ENCODE results near the gene PCIF1.
"Not testable (repeated sequence)": the region's sequence is repeated elsewhere in the genome, so short reads cannot be mapped to it uniquely, and the experiment has no call there.

PCIF1 gene

DNA sequence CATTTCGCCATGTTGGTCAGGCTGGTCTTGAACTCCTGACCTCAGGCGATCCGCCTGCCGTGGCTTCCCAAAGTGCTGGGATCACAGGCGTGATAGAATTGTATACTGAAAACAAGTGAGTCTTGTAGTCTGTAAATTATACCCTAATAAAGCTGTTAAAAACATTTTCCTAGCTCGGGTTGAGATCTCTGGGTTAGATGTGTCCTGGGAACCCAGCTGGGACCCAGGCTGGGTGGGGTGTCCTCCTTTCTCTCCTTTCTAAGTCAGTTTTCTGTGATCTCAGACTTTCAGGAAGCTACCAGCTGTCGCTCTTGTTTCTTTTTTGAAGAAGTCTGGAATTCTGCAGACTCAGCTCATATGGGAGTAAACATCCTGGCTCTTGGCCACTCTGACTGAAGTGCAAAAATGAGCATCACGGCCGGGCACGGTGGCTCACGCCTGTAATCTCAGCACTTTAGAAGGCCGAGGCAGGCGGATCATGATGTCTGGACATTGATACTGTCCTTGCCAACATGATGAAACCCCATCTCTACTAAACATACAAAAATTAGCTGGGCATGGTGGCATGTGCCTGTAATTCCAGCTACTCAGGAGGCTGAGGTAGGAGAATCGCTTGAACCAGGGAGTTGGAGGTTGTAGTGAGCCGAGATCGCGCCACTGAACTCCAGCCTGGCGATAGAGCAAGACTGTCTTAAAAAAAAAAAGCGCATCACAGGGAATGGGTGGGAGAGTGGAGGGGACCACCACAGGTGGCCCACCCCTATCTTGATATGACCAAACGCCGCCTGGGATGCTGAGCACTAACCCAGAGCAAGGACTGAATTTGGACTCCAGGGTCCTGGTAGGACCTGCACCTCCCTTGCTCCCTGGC, 9.9 kb upstream of the PCIF1 start:
- DNase-seq: no peak

DNA sequence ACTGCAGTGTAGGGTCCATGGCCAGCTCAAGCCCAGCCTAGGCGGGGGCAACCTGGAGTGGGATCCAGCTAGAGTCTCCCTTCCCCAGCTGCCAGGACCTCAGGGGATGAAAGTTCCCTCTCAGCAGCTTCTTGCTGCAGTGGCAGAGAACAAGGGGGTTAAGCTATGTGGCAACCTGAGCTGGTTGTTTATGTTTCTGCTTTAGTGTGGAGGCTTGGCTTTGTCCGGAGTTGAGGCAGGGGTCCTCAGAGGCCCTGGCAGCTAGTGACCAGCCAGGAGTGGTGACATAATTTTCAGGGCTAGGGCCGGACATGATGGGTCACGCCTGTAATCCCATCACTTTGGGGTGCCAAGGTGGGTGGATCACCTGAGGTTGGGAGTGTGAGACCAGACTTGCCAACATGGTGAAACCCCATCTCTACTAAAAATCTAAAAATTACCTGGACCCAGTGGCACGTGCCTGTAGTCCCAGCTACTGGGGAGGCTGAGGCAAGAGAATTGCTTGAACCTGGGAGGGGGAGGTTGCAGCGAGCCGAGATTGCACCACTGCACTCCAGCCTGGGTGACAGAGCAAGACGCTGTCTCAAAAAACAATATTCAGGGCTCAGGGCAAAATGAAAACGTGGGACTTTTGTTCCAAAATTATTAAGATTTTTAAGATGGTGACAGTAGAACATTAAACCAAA, 8.5 kb upstream of the PCIF1 start:
- DNase-seq: no peak

GRCh38 chr20:45926731-45927070, 7.8 kb upstream of the PCIF1 start:
- DNase-seq: no peak

DNA sequence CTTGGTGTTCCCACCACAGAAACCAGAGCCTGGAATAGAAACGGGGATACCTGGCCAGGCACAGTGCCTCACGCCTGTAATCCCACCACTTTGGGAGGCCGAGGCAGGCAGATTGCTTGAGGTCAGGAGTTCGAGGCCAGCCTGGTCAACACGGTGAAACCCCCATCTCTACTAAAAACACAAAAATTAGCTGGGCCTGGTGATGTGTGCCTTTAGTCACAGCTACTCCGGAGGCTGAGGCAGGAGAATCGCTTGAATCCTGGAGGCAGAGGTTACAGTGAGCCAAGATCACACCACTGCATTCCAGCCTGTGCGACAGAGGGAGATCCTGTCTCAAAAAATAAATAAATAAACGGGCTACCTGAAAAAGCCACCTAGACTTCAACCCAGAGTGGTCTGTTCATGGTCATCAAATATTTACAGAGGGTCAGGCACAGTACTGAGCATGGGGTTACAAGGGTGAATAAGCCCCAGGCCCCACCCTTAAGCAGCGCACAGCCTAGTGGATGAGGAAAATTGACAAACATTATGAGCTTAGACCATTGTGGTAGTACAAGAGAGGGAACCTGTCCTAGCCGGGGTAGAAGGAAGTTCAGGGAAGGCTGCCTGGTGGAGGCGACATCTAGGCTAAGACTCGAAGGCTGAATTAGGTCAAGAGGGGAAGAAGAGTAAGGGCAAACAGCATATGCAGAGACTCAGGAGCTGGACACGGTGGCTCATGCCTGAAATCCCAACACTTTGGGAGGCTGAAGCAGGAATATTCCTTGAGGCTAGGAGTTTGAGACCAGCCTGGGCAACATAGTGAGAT, 7.2 kb upstream of the PCIF1 start:
- no peak for DNase-seq

DNA sequence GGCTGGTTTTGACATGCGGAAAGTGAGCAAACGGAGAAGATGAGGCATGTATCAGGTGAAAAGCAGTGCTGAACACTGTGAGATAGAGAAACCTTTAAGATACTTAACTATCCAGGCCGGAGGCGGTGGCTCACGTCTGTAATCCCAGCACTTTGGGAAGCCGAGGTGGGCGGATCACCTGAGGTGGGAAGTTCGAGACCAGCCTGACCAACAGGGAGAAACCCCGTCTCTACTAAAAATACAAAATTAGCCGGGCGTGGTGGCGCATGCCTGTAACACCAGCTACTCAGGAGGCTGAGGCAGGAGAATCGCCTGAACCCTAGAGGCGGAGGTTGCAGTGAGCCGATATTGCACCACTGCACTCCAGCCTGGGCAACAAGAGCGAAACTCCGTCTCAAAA, 2.8 kb upstream of the PCIF1 start:
- DNase-seq: not testable (repeated sequence)

DNA sequence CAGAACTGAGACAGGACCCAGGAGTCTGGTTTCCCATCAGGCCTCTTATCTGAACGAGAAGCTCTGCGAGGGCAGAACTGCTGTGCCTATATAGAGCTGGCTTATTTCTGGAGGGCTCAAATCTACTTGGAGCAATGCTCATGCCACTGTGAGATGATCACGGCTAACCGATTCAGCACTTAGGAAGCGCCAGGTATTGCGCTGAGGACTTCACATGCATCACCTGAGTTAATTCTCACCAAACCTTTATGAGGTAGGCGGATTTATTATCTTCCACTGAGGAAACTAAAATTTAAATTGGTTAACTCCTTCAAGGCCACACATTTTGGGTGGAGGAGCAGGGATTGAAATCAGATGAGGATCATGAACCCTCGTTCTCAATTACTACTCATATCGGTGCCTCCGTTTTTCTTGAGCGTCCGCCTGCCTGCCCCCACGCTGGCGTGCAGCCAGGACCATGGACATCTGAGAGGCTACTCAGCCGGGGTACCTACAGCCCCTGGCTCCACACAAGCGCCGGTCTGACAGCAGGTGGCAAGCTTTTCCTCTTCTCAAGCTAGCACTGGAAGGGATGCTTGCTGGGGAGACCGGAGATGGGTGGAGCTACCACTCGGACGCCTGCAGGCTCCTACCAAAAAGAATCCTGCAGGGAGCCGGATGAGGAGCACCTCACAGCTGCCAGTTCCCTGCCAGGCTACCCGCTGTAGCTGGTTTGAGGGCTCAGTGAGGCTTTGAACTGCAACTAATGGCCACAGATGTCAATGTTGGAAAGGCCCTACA, 1.0 kb upstream of the PCIF1 start:
- DNase-seq: peak; percentile 34 to 35

- no peak for DNase-seq
These were observed 367 bp upstream of the PCIF1 start for GRCh38 chr20:45934046-45934585.

DNA sequence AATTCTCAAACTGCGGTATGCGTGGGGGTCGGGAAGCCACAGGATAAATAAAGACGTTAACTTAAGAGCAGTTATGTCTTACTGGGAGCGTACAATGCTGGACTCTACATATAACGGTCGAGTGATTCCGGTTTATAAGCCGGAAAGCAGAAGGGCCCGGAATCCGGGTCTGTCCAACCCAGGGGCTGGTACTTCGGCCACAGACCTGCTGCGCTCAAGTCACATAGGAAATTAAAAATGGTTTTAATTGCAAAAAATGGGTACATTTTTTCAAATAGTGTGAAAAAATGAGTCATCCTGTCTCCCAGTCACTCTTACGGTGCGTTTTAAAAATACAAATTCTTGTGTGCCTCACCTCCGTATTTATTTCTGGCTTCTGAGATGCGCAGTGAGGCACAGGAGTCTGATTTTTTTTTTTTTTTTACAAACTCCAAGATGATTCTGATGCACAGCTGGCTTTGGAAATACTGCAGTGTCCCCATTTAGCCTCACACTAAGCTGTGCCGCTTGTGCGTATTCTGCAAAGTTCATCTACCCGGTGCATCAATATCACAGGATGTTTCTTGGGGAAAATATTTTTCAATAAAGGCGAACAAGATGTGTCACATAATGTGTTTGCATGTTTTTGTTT, 1.0 kb downstream of the PCIF1 start:
- no peak for DNase-seq

- no peak for DNase-seq
These were observed 3.3 kb downstream of the PCIF1 start for GRCh38 chr20:45937765-45938164.

GRCh38 chr20:45938727-45939438, 4.4 kb downstream of the PCIF1 start:
- DNase-seq: no peak

GRCh38 chr20:45940053-45940452, 5.6 kb downstream of the PCIF1 start:
- no peak for DNase-seq

- DNase-seq: no peak
These were observed 6.0 kb downstream of the PCIF1 start for GRCh38 chr20:45940469-45940868.

GRCh38 chr20:45943613-45944012, 9.1 kb downstream of the PCIF1 start:
- no peak for DNase-seq

DNA sequence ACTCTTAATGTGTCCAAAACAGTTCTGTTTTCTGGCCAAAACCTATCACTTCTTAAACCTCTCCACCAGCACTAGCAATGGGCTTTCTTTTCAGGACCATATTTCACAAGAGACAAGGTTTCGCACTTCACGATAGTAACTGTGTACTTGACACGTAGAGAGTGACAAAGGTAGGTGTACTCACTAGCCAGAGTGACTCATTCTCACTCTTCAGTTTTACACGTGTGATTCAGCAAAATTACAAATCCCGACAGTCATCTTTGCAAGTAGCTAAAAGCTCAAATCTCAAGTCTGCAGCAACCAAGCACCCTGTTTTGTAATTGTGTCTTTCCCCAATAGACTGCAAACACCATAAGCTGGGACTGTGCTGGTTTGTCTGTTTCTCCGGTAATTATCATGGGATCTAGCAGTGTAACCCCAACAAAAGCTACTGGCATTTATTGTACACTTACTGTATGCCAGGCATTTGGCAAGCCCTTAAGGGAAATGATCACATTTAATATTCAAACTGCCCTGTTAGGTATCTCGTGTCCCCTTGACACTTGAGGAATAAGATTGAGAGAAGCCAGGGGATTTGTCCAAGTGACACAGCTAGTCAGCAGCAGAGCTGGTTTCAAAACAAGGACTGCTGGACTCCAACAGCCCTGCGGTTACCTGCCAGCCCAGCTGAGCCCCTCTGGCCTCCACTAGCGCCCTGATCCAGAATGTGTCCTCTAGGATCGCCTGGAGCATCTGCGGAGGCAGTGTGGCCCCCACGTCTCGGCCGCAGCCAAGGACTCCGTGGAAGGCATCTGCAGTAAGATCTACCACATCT, 9.9 kb downstream of the PCIF1 start:
- no peak for DNase-seq

- no peak for DNase-seq
These were observed 10.6 kb downstream of the PCIF1 start for GRCh38 chr20:45944965-45945677.

GRCh38 chr20:45945678-45946148, 11.2 kb downstream of the PCIF1 start:
- DNase-seq: no peak

GRCh38 chr20:45946149-45946970, 11.9 kb downstream of the PCIF1 start:
- no peak for DNase-seq

GRCh38 chr20:45947110-45947866, 12.8 kb downstream of the PCIF1 start:
- no peak for DNase-seq
